ENCODE data around the gene KCNQ1OT1.

Gene KCNQ1OT1

DNA sequence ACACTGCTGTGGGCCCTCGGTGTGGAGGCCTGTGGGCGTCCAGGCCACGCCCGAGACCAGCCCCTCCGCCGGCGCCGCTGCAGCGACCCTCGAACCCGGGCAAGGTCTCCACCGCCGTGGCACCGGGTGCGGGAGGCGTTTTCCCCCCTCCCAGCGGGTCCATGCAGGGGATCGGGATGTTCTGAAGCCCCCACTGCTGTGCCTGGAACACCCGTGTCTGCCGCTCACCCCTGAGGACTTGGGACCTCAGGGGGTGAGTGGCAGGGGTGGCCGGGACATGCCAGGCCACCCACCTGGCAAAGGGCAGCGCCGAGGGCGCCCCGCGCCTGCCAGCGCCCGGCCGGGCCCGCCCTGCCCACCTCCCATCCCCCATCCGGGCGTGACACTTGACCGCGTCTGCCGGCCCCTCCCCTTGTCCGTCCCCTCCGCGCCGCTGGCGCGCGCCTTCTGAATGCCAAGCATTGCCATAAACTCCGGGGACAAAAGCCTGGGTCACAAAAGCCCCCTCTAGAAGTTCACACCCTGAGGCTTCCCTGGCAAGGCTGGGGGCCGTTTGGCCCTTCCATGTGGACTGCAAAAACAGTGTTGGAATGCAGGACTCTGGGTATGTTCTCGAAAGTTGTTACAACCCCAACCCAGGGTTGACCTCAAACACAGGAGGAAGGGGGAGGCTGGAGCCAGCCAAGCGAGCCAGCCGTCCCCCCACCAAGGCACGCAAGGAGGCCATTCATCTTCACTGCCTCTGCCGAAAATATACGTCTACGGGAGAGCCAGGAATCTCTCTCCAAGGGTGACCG lies 819 bp upstream of the KCNQ1OT1 start:
- TF ChIP-seq JUND (IDR thresholded peaks at IDR 0.05; ENCODE audit: low read depth): no peak
- DNase-seq (ENCODE audit: low read depth in 1 of 2, low spot score in 1 of 2): no peak
- in situ Hi-C loops (cut with HindIII; ENCODE audit: low pct_unique_long_range_greater_than_20kb, low sequenced_read_pairs): no loop called here

DNA sequence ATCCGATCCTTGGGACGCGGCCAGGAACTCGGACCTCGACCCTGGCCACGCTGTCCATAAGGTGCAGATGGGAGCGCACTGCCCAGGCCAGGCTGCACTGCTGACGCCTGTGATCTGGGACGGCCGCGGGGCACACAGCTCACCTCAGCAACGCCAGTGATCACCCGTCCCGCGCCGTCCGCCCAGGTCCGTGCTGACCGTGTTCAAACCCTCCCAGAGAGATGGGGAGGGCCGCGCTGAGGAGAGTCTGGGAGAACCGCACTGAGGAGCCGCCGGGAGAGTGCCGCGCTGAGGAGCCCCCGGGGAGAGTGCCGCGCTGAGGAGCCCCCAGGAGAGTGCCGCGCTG lies 636 bp downstream of the KCNQ1OT1 start:
- no peak for DNase-seq (ENCODE audit: low read depth in 1 of 2, low spot score in 1 of 2)
- in situ Hi-C loops (cut with HindIII; ENCODE audit: low pct_unique_long_range_greater_than_20kb, low sequenced_read_pairs): no loop called here
- no peak for TF ChIP-seq JUND (IDR thresholded peaks at IDR 0.05; ENCODE audit: low read depth)

DNA sequence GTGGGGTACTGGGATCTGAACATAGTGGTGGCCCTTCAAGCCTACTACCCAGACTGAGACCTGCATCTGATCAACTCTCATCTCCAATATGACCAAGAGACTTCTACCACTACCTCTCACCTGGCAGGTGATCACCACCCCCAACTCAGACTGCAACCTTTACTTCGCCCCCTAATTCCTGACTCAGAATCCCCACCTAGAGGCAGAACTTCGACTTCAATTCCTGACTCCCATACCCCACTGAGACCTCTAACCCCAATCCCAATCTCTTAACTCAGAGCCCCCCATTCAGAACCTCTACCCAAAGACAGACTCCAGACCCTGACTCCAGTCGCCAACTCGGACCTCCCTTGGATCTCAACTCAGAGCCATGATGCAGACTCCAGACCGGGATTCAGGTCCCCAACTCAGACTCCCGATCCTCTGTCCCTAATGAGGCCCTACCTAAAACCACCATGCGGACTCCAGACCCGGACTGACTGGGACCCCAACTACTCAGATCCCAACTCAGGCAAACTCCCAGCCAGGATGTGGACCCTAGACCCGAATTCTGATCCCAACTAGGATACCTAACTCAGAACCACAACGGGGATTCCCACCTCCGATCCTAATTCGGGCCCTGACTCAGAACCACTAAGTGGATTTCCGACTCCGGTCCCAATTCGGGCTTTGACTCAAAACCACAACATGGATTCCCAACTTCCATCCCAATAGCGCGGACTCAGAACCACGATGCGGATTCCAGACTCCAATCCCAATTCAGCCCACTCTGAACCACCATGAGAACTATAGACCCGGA lies 1.2 kb downstream of the KCNQ1OT1 start:
- in situ Hi-C loops (cut with HindIII; ENCODE audit: low pct_unique_long_range_greater_than_20kb, low sequenced_read_pairs): no loop called here
- no peak for DNase-seq (ENCODE audit: low read depth in 1 of 2, low spot score in 1 of 2)
- TF ChIP-seq JUND (IDR thresholded peaks at IDR 0.05; ENCODE audit: low read depth): no peak

DNA sequence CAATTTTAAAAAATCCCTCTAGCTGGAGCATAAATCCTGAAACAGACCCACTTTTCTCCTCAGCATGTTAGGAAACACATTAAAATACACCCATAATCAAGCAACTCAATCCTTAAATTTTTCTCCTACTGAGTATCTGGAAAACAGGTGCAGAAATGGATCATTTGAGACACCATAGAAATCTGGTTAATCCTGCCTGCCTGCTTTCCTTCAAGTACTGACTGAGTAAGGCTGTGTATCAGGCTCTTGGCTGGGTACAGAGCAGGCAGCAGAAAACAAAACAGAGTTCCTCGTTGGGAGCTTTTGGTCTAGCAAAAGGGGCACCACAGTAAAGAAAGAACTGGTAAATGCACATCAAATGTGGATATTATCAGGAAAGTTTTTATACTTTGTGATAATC lies 1.9 kb downstream of the KCNQ1OT1 start:
- peak in 1 of 2 experiments; percentile 34 for DNase-seq (ENCODE audit: low read depth in 1 of 2, low spot score in 1 of 2)
- in situ Hi-C loops (cut with HindIII; ENCODE audit: low pct_unique_long_range_greater_than_20kb, low sequenced_read_pairs): no loop called here
- TF ChIP-seq JUND (IDR thresholded peaks at IDR 0.05; ENCODE audit: low read depth): no peak

DNA sequence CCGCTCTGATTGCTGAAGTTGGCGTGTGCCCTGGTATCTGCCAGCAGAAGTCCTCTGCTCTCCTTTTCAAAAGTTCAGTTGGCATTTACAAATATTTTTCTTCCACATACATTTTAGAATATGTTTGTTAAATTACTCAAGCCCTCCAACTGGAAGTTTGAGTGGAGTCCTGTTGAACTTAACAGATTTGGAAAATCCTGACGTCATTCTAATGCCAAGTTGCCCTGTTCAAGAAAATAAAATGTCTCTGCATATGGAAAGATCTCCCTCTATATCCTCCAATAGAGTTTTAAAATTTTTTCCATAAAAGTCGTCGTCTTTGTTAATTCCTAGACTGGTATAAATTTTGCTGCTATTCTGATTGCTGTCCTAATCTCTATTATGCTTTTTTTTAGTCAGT lies 3.3 kb downstream of the KCNQ1OT1 start:
- in situ Hi-C loops (cut with HindIII; ENCODE audit: low pct_unique_long_range_greater_than_20kb, low sequenced_read_pairs): no loop called here
- no peak for TF ChIP-seq JUND (IDR thresholded peaks at IDR 0.05; ENCODE audit: low read depth)
- no peak for DNase-seq (ENCODE audit: low read depth in 1 of 2, low spot score in 1 of 2)

DNA sequence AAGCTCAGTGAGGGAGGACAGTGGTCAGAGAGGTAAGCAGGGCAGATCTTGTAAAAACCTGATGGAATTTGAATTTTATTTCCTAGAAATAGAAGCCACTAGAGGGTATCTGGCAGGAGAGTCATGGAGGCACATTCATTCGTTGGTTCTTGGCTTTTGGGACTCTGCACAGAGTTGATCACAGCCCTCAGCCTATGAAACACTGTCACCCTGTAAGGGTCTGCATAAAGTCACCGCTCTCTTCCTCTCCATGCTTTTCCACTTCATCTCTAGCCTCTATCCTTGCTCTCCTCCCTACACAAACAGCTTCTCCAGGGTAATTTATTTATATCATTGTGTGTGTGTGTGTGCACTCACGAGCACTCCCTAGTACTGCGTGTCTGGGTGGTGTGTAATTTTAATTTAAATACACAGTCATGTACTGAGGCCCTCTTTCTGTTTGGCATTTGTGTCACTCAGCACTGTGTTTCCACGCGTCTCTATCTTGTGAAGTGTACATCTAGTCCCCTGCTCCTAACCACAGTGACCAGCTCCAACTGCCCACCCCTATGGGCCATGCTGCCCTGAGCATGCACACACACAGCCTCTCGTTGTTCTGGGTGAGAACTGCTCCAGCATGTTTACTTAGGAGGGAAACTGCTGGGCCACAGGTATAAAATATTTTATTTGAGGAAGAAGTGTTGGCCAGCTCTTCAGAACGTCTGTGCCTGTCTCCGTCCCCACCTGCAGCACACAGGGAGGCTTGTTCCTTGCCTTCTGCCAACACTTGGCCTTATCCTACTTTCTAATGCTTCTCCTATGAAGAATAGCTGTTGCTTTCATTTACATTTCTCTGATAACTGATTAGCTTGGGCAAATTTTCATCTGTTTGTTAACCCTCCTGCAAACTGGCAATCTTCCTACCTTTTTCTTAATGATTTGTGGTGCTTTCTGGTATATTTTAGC lies 4.5 kb downstream of the KCNQ1OT1 start:
- in situ Hi-C loops (cut with HindIII; ENCODE audit: low pct_unique_long_range_greater_than_20kb, low sequenced_read_pairs): no loop called here
- TF ChIP-seq JUND (IDR thresholded peaks at IDR 0.05; ENCODE audit: low read depth): no peak
- DNase-seq (ENCODE audit: low read depth in 1 of 2, low spot score in 1 of 2): no peak

DNA sequence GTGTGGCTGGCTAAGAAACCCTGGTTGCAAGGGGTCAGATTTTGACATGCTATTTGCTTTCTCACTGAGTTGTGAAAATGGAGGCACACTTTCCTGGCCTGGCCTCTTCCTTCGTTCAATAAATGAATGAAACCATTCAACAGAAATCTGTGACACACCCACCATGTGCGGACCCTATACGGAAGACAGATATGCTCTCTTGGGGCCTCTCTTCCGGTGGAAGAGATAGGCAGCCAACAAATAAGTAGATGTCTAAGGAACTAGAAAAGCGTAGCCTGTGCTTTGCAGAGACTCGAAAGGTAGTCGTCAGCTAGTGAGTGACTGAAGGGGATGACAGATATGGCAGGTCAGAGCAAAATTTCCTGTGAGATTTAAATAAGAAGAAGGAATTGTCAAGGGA lies 5.3 kb downstream of the KCNQ1OT1 start:
- no peak for TF ChIP-seq JUND (IDR thresholded peaks at IDR 0.05; ENCODE audit: low read depth)
- no peak for DNase-seq (ENCODE audit: low read depth in 1 of 2, low spot score in 1 of 2)
- in situ Hi-C loops (cut with HindIII; ENCODE audit: low pct_unique_long_range_greater_than_20kb, low sequenced_read_pairs): no loop called here

DNA sequence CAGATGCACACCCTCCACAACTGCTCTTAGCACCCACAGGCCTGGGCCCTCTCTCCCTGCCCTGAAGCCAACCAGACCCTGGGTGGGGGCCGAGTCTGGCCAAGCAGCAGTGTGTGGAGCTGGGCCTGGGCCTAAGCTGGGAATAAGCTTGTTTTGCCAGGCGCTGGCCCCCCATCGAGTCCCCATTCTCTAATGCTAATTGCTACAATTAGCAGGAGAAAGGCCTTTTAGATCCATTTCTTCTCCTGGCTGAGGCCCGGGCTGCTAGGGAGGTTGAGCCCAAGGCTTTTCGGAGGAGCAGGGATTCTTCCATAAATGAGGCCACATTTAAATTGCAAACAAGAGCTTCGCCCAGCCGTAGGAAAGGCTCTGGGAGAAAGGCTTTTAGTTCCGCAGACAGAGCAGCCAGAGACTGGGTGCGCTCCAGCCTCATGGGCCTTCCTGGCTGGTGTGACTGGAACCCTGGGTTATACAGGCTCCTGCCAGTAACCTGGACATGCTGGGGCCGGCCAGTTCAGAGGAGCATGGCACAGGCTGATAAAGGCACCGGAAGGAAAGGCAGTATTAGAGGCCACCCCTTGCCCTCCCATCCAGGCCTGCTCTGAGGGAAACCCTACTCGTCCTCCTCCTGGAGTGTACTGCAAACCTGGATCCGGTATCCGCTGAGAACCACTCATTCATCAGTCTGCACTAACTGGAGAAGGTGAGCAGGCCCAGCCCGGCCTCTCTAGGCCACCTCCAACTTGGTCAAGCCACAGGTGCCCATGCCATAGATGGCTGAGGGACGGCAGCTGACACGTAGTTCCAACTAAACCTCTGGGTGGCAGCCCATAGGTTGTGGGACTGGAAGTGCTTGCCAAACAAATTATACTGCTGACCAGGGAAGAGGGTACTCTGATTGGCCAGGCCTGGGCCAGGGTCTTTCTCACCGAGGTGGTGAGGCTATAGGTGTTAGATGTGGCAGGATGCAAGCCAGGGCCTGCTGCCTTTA lies 6.2 kb downstream of the KCNQ1OT1 start:
- no peak for TF ChIP-seq JUND (IDR thresholded peaks at IDR 0.05; ENCODE audit: low read depth)
- DNase-seq (ENCODE audit: low read depth in 1 of 2, low spot score in 1 of 2): peak in 1 of 2 experiments; percentile 25
- in situ Hi-C loops (cut with HindIII; ENCODE audit: low pct_unique_long_range_greater_than_20kb, low sequenced_read_pairs): no loop called here

DNA sequence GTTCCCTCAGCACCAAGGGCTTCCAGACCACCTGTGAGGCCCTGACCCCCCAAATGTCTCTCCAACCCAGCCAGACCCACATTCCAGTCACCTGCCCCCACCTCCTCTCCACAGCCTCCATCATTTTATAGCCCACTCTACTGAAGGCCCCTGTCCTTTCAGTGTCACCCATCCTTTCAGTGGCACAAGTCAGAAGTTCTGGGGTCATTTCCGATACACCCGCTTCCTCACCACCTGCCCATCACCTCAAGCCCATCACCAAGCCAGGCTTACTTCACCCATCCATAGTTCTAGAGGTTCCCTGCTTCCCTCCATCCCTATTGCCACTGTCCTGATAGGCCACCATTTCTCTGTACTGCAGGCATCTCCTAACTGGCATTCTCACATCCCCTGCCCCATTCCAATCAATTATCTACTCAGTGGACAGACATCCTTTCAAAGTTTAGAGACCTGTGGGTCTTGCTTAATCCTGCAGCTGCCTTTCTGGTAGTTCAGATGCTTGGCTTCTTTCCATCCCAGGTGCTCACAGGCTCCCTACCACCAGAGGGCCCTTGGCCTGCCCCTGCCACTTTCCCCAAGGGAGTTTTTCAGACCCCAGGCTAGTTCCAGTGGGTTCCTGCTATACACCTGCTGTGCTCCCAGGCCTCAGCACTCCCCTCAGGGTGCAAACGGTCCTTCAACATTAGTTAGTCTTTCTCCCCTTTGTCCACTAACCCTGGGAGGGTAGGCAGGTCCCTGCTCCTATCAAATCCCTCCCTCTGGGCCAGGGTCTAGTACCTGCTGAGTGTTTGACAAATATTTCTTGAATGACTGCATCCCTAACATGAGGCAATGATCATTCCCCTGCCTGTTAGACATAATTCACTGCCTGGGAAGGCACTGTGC lies 7.6 kb downstream of the KCNQ1OT1 start:
- in situ Hi-C loops (cut with HindIII; ENCODE audit: low pct_unique_long_range_greater_than_20kb, low sequenced_read_pairs): no loop called here
- DNase-seq (ENCODE audit: low read depth in 1 of 2, low spot score in 1 of 2): peak in 1 of 2 experiments; percentile 27
- no peak for TF ChIP-seq JUND (IDR thresholded peaks at IDR 0.05; ENCODE audit: low read depth)

DNA sequence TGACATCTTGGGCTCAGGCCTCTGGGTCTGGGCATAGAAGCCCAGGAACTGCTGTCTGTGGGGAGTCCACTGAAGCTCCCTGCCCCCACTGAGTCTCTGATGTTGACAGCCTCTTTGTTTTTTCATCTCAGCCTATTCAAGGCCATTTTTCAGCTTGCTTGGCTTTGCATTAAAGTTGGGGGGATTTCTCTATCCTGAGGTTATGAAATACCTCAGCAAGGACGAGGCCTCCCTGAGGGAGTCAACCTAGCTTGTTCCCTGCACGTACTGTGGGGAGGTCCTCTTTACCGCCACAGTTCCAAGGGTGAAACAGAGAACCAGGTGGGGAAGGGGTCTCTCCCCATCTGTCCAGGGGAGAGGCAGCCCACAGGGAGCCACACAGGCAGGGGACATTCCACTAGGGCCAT lies 8.4 kb downstream of the KCNQ1OT1 start:
- in situ Hi-C loops (cut with HindIII; ENCODE audit: low pct_unique_long_range_greater_than_20kb, low sequenced_read_pairs): no loop called here
- DNase-seq (ENCODE audit: low read depth in 1 of 2, low spot score in 1 of 2): no peak
- TF ChIP-seq JUND (IDR thresholded peaks at IDR 0.05; ENCODE audit: low read depth): no peak
